GM21381 (cell line): Measurements from ENCODE around the gene LIN28A.
"Not testable (repeated sequence)": the region's sequence is repeated elsewhere in the genome, so short reads cannot be mapped to it uniquely, and the experiment has no call there.

ENCODE experiments used
- ATAC-seq: cut with Tn5 transposase; IDR thresholded peaks from one replicate; pipeline ENCODE4 v1.9.1; 2021; ENCODE audit warnings: mild to moderate bottlenecking, moderate library complexity; ENCODE audit not compliant: unreplicated experiment

The LIN28A gene

GRCh38 chr1:26385063-26385462, 25.6 kb upstream of the LIN28A start:
- ATAC-seq, result not testable (repeated sequence)

- ATAC-seq, result no peak
Observed at GRCh38 chr1:26387447-26387846, 23.2 kb upstream of the LIN28A start.

GRCh38 chr1:26388791-26389445, 21.7 kb upstream of the LIN28A start:
- no peak for ATAC-seq

GRCh38 chr1:26389604-26390247, 20.9 kb upstream of the LIN28A start:
- no peak for ATAC-seq

- ATAC-seq, result no peak
Observed at GRCh38 chr1:26391450-26391849, 19.2 kb upstream of the LIN28A start.

- no peak for ATAC-seq
Observed at GRCh38 chr1:26395754-26396153, 14.9 kb upstream of the LIN28A start.

GRCh38 chr1:26399034-26399433, 11.6 kb upstream of the LIN28A start:
- ATAC-seq, result no peak

DNA sequence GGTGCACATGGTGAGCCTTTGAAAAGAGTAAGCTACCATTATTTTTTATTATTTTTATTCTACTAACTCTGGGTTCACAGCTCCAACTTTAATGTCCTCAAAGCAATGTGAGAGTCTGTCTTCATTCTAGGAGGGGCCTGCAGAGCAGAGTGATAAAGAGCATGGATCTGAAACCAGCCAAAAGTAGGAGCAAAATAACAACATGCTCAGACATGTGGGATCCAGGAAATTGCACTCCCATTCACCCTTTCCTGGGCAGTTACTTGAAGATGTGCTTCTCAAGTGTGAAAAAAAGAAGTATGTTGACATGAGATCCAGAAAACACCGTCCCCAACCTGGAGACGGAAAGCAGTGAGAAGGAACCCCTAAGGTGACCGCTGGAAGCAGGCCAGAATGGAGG, 8.7 kb upstream of the LIN28A start:
- no peak for ATAC-seq

DNA sequence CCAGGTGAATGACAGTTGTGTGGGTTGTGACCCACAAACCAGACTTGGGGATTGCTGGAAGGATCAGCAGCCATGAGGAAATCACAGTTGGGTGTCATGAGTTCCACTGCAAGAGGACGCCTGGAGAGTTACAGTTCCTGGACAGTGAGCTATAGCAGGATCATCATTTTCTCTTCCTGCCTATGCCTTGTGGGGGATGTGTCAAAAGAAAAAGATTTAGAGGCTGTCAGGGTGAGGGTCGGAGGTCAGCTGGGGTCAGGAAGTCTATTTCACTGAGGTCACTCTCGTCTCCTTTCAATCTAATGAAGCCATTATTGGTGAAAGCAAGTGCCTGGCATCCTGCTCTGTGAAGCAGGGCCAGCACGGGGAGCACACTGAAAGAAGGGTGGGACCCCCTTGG, 7.0 kb upstream of the LIN28A start:
- ATAC-seq, result no peak

DNA sequence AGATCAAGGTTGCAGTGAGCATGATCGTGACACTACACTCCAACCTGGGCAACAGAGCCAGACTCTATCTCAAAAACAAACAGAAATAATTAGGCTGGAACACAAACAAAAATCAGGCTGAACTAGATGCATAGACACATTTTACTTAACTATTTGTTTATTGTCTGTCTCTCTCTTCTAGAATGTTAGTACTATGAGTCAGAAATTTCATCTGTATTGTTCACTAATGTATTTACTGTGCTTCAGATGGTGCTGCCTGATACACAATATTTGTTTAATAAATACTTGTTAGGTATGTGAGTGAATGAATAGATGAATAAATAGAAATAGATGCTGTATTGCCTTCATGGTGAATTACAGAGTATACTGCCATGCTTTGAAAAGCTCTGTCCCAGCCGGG, 6.0 kb upstream of the LIN28A start:
- ATAC-seq, result no peak

DNA sequence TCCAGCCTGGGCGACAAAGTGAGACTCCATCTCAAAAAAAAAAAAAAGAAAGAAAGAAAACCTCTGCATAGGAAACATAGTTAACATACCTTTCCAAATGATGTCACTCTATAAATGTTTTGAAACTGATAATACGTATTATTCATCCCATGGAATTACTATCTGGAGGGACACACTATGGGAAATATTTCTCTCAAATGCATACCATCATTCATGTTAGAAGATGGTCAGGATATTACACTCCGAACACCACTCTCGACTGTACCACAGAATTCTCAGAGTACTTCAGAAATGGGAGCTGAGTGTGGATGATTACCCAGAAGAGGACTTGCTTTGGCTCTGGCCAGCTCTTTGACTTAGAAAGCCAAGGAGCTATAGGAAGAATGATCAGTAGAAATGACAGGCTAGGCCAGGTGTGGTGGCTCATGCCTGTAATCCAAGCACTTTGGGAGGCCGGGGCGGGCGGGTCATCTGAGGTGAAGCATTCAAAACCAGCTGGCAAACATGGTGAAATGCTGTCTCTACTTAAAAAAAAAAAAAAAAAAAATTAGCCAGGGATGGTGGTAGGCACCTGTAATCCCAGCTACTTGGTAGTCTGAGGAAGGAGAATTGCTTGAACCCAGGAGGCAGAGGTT, 5.2 kb upstream of the LIN28A start:
- ATAC-seq, result no peak

GRCh38 chr1:26408604-26409003, 2.0 kb upstream of the LIN28A start:
- no peak for ATAC-seq

GRCh38 chr1:26409191-26409807, 1.3 kb upstream of the LIN28A start:
- no peak for ATAC-seq

DNA sequence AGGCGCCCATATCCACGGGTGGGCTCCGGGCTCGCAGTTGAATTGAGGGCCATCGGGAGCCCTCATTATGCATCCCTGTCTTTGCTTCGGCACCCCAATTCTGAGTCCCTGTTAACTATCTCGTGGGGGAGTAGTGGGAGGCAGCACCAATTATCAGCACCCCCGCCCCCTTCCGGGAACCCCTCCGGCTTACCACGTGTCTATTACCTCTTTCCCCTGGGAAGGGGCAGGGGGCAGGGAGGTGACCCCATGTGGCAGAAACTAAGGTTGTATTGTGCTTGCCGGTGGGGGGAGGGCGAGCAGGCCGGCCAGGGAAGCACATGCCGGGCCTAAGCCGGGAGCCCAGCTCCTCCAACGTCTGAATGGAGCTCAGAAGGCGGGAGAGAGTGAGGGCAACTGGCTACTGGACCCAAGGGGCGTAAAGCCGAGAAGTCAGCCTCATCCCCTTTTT, 1.0 kb downstream of the LIN28A start:
- ATAC-seq, result no peak

- no peak for ATAC-seq
Observed at GRCh38 chr1:26412180-26412840, 1.7 kb downstream of the LIN28A start.

- no peak for ATAC-seq
Observed at GRCh38 chr1:26413031-26413430, 2.4 kb downstream of the LIN28A start.

DNA sequence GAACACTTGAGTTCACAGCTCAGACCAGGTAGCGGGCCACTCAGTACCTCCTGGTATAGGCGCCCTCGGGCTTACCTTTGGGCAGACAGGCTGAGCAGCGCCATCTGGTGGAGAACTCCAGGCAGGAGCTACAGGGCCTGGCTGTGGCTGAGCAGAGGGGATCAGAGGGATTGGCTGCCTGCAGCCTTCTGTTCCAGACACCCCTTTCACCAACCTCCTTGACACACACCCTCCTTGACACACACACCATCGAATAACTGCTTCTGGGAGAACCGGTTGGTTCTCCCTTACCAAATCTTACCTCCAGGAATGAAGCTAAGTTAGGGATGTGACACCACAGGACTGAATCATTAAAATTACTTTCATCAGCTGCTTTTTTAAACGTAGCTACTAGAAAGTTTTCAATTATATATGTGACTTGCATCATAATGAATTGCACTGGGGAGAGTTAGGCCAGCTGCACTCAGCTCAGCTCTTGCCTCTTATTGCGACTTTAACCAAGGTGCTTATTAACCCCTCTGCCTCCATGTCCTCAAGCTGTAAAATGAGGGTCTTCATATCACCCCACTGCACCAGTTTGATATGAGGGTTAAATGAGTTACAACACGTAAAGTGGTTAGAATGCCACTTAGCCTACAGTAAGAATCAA, 6.6 kb downstream of the LIN28A start:
- no peak for ATAC-seq

DNA sequence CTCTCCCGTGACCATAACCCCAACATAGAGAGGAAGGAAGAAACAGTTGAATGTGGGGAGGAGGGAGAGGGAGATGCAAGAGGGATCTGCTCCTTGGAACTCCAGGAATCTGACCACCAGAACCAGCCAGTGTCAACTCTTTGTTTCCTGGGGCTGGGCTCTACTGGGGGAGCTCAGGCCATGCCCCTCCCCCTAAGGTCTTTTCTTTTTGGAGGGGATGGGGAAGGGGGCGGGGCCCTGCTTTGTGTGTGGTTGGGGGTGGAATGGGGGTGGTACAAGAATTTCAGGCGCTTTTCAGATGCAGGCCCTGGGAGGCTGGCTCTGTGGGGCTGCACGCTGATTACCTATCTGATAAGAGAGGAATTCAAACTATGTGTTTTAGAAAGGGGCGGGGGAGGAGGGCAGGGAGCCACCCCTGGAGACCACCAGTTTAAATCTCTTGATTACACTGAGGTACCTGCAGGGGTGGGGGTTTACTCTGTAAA, 8.3 kb downstream of the LIN28A start:
- no peak for ATAC-seq

- ATAC-seq, result no peak
Observed at GRCh38 chr1:26419494-26419893, 8.9 kb downstream of the LIN28A start.

DNA sequence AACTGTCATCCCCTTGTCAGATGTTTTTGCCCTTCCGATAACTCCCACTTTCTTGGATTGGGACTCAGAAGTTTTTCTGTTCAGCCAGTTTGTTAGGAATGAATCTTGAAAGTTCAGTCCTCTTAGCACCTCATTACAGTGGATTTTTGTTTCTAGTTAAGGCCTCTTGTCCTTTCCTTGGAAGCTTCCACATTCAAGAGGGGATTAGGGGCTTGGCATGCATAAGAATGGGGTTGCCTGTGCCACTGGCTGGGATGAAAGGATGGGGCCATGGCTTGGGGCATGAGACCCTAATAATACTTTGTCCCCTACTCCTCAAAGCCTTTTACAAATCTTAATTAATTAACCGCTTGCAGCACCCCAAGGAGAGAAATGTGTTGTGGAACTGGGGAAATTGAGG, 19.1 kb downstream of the LIN28A start:
- ATAC-seq, result no peak
